Measurements from ENCODE around the gene COL7A1. TPM values are rescaled to one million over a fixed set of nuclear protein-coding genes. Genes with fewer than 3 reads are reported as not detected.

Gene COL7A1
- polyA plus RNA-seq, 3 donors: 15.5 to 31.0 (median 30.0) TPM

DNA sequence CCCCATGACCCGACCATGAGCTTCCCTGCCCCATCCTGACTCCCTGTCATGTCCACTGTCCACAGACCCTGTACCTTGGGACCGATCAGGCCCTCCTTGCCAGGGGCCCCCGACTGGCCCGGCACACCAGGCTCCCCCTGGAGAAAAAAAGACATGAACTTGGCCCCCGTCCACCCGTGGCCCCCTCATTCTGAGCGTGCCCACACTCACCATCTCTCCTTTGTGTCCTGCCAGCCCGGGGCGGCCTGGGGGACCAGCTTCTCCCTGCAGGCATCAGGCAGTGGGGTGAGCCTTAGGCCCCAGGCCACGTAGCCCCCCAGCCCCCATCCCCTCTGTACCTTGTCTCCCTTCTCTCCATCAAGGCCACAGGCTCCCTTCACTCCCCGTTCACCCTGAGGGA is 27.6 kb downstream of the COL7A1 start:
- no peak for DNase-seq (ENCODE audit: extremely low read depth in 1 of 11, low read depth in 9 of 11, low spot score in 4 of 11)

DNA sequence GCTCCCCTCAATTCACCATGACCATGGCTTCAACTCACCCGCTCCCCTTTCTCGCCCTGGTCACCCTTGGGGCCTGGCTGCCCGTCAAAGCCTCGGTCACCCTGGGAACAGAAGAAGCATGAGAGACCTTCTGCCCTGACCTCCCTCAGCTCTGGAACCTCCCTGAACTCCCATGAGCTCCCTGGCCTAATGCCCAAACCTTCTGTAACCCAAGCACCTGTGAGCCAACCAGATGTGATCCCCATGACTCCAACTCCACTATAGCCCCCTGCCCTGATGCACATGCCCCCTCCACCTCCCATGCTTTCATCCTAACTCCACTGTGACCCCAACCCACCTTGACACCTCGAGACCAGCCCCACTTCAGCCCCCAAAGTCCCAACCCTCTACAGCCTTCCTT is 28.0 kb downstream of the COL7A1 start:
- no peak for DNase-seq (ENCODE audit: extremely low read depth in 1 of 11, low read depth in 9 of 11, low spot score in 4 of 11)

GRCh38 chr3:48566401-48566760 is 28.7 kb downstream of the COL7A1 start:
- DNase-seq (ENCODE audit: extremely low read depth in 1 of 11, low read depth in 9 of 11, low spot score in 4 of 11): no peak

DNA sequence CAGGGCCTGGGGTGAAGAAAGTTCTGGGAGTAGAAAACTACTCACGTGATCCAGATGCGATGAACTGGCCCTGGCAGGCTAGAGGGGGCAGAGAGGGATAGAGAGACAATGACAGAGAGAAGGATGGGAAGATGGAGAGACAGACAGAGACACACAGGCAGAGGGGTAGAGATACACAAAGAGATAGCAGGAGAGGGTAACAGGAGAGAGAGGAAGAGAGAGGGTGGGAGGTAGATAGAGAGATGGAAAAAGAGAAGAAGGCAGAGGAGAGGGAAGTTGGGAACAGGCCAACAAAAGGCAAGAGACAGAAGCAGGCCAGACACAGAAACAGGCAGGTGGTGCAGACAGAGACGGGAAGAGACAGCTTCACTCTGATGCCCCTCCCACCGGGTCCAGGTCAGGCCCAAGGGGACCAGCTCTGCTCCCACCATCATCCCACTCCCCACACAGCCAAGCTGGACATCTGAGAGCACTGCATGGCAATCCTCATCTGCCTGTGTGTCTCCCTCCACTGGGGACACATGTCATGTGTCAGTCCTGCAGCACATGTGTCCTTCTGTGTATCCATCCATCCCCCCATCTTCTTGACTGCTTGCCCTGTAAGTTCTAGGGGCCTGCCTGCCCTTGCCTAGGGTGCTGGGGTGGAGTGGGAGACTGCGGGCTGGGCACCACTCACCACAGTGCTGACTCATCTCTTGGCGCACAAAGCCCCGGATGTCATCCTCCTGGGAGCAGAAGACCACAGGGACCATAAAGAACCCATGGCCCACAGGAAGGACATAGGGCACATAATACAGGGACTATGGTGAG is 29.3 kb downstream of the COL7A1 start:
- DNase-seq (ENCODE audit: extremely low read depth in 1 of 11, low read depth in 9 of 11, low spot score in 4 of 11): no peak

GRCh38 chr3:48565186-48565585 is 29.9 kb downstream of the COL7A1 start:
- no peak for DNase-seq (ENCODE audit: extremely low read depth in 1 of 11, low read depth in 9 of 11, low spot score in 4 of 11)

- no peak for DNase-seq (ENCODE audit: extremely low read depth in 1 of 11, low read depth in 9 of 11, low spot score in 4 of 11)
Measured at GRCh38 chr3:48564667-48565066, 30.5 kb downstream of the COL7A1 start.

GRCh38 chr3:48564022-48564421 is 31.1 kb downstream of the COL7A1 start:
- no peak for DNase-seq (ENCODE audit: extremely low read depth in 1 of 11, low read depth in 9 of 11, low spot score in 4 of 11)

- DNase-seq (ENCODE audit: extremely low read depth in 1 of 11, low read depth in 9 of 11, low spot score in 4 of 11): no peak
Measured at GRCh38 chr3:48563382-48563918, 31.7 kb downstream of the COL7A1 start, which contains the start of gene UCN2. UCN2 (minus strand) TSS chr3:48563781; CDS start chr3:48563124, 657 bp downstream.

DNA sequence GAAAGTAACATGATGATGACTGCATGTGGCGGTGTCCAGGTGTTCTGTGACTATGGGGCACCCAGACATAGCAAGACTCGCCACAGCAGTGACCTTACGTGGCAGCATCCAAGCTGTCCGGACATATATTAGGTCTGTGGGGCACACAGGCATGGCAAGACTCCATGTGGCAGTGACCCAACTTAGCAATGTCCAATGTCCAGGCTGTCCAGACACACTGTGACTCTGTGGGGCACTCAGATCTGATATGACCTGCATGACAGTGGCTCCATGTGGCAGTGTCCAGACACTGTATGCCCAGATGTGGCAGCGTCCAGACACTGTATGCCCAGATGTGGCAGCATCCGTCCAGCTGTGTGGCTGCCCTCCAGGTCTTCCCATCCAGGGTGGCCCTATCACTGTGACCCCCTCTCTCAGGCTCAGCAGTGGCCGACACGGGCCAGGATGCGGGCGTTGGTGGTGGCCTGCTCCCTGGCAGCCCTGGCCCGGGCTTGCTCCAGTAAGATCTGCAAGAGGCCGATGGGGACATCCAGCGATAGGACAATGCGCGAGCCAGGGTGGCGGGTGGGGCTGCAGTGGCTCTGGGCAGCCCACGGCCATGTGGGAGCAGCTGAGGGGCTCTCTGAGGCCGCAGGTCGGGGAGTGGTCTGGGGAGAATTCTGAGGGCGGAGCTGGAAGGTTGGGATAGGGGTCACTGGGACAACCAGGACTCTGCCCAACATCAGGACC is 32.6 kb downstream of the COL7A1 start:
- DNase-seq (ENCODE audit: extremely low read depth in 1 of 11, low read depth in 9 of 11, low spot score in 4 of 11): no peak

- DNase-seq (ENCODE audit: extremely low read depth in 1 of 11, low read depth in 9 of 11, low spot score in 4 of 11): peak in 2 of 11 donors; percentile 28 to 43
Measured at GRCh38 chr3:48561045-48561736, 33.9 kb downstream of the COL7A1 start.

GRCh38 chr3:48560648-48561018 is 34.5 kb downstream of the COL7A1 start:
- DNase-seq (ENCODE audit: extremely low read depth in 1 of 11, low read depth in 9 of 11, low spot score in 4 of 11): no peak

DNA sequence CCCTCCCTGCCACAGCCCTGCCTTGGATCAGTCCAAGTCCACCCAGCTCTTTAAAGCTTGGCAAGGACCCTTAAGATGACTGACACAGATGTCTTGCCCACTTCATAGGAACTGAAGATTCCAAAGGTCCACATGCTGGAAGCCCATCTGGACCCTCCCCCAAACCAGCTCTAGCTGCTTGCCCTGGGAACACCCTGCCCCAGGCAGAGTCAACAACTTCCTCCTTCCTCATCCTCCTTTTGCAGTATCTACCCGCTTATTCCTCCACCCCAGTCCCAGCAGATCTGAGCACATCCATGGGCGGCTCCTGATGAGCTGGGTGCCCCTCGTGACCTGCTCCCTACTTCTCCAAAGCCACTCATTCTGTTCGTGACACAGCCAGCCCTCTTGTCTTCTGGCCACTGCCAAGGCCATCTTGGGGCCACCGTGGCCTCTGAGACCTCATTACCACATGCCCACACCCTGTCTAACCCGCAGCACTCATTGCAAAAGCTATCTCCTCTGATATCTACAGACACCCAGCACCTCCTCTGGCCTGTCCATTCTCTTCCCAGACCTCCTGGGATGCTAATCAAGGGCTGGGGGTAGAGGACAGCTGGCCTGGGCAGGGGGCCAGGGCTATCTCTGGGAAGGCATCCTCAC is 36.5 kb downstream of the COL7A1 start:
- DNase-seq (ENCODE audit: extremely low read depth in 1 of 11, low read depth in 9 of 11, low spot score in 4 of 11): no peak

DNA sequence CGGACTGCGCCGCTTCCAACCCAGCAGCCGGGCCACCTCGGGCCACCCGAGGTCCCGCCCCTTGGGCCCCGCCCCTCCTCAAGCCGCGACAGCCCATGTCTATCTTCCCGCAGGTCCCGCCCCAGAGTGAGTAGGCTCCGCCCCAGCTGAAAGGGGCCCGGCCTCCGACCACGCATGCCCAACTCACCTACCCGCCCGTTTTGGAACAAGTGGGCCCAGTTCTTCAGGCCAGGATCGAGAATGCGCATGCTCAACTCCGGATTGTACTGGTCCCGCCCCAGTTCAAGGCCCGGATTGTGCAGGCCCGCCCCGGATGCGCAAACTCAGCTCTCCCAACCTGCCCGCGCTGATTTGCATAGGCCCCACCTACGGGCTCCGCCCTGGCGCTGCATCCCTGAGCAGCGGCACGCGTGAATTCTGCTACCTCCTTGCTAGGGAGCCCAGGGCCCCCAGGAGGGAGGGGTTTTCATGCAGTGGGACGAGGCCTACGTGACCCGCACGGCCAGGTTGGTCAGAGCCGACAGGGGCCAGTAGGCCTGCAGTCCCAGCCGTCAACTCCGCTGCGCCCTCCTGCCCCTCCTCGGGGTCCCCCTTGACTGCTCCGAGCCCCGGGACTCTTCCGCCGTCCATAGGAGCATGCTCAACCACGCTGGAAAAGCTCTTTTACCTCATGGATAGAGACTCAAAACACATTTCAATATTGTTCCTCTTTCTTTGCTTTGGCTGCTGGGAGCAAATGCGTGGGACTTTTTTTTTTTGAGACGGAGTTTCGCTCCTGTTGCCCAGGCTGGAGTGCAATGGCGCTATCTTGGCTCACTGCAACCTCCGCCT is 38.1 kb downstream of the COL7A1 start, which contains the start of gene PFKFB4:
Gene PFKFB4 (minus strand): TSS at position 8 of the 831 bp plus-strand sequence. CDS start 26 bp downstream, outside the sequence.
- peak; percentile 95 to 99 (median 98) for DNase-seq (ENCODE audit: extremely low read depth in 1 of 11, low read depth in 9 of 11, low spot score in 4 of 11)

- DNase-seq (ENCODE audit: extremely low read depth in 1 of 11, low read depth in 9 of 11, low spot score in 4 of 11): no peak
Measured at GRCh38 chr3:48555949-48556795, 39.0 kb downstream of the COL7A1 start.

GRCh38 chr3:48555231-48555948 is 39.7 kb downstream of the COL7A1 start:
- DNase-seq (ENCODE audit: extremely low read depth in 1 of 11, low read depth in 9 of 11, low spot score in 4 of 11): no peak

- no peak for DNase-seq (ENCODE audit: extremely low read depth in 1 of 11, low read depth in 9 of 11, low spot score in 4 of 11)
Measured at GRCh38 chr3:48553886-48554845, 41.0 kb downstream of the COL7A1 start.
